ENCODE data around the gene STK40. TPM values are rescaled to one million over a fixed set of nuclear protein-coding genes. Genes with fewer than 3 reads are reported as not detected.

STK40 gene, protein sequence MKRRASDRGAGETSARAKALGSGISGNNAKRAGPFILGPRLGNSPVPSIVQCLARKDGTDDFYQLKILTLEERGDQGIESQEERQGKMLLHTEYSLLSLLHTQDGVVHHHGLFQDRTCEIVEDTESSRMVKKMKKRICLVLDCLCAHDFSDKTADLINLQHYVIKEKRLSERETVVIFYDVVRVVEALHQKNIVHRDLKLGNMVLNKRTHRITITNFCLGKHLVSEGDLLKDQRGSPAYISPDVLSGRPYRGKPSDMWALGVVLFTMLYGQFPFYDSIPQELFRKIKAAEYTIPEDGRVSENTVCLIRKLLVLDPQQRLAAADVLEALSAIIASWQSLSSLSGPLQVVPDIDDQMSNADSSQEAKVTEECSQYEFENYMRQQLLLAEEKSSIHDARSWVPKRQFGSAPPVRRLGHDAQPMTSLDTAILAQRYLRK
- polyA plus RNA-seq (2012; ENCODE audit: low read depth, missing spikeins) = 19.9 TPM

DNA sequence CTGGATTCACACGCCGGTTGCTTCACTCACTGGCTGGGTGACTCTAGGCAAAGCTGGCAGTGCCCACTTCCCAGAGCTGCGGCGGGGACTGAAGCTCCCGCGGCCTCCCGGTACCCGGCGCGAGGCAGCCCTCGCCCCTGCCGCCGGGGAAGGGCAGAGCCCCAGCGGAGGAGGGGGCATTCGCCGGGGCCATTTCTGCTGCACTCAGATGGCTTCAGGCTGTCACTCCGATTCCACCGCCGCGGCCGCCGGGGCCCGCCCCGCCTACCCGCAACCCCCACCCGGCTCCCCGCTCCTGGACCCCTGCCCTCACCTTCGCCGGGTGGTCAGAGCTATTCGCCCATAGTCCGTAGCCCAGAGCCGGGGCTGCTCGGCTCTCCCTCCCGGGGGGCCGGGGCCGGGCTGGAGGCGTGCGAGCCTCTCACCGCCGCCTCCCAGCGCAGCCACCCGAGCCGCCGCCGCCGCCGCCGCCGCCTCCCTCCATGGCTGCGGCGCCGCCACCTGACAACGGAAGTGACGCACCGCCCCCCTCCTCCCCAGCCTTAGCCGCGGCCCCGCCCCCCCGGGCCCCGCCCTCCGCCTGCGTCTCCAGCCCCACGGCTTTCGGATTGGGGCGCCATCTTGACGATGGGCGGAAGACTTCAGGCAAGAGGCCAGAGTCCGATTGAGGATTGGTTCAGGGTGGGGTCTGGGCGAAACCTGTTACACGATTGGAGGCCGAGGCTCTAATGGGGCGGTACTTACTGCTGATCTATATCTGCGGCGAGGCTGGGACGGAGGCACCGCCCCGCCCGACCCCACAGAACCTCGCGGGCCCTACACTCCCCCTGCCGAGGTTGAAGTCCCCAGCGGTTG is at the start of gene STK40:
TSS of gene STK40 (minus strand) at position 515 of the 855 bp plus-strand sequence. CDS start 24,592 bp downstream, outside the sequence.
- FAIRE-seq = peak; percentile 40
- no peak for TF ChIP-seq POLR2AphosphoS5 (IDR thresholded peaks at IDR 0.05; ENCODE audit: low read depth, low read length)
- TF ChIP-seq TAF1 (IDR thresholded peaks at IDR 0.05; ENCODE audit: low read depth, low read length) = no peak
- TF ChIP-seq POLR2A (IDR thresholded peaks at IDR 0.05; ENCODE audit: low read depth, low read length) = no peak
- no peak for TF ChIP-seq SPI1 (IDR thresholded peaks at IDR 0.05; ENCODE audit: low read depth, low read length)
- TF ChIP-seq POU2F2 (IDR thresholded peaks at IDR 0.05; ENCODE audit: low read depth, low read length) = no peak
- no peak for TF ChIP-seq PAX5 (IDR thresholded peaks at IDR 0.05; ENCODE audit: insufficient read depth, low read length, severe bottlenecking)
- peak; percentile 90 for DNase-seq (ENCODE audit: insufficient read length, low spot score)

DNA sequence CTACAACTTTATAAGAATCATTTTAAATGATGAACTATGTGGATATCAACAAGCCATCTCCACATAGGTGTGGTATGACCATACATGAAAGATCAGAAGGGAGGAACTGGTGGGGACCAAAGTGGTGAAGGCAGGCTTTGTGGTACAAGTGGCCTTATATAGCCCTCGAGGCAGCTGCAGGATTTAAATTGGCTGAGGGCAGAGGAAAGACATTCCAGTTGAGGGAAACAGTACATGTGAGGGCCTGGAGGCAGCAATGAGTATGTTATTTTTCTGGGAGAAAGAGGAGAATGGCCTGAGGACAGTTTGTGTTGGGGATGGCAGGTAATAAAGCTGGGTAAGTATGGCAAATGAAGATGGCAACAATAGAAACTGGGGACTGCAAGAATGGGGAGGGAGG is 47.4 kb upstream of the STK40 start:
- FAIRE-seq (no peak), DNase-seq (ENCODE audit: insufficient read length, low spot score) (no peak)
- TF ChIP-seq SPI1 (IDR thresholded peaks at IDR 0.05; ENCODE audit: low read depth, low read length) = no peak
- TF ChIP-seq PAX5 (IDR thresholded peaks at IDR 0.05; ENCODE audit: insufficient read depth, low read length, severe bottlenecking) = no peak
- no peak for TF ChIP-seq TAF1 (IDR thresholded peaks at IDR 0.05; ENCODE audit: low read depth, low read length)
- no peak for TF ChIP-seq POLR2AphosphoS5 (IDR thresholded peaks at IDR 0.05; ENCODE audit: low read depth, low read length)
- TF ChIP-seq POU2F2 (IDR thresholded peaks at IDR 0.05; ENCODE audit: low read depth, low read length) = no peak
- no peak for TF ChIP-seq POLR2A (IDR thresholded peaks at IDR 0.05; ENCODE audit: low read depth, low read length)

DNA sequence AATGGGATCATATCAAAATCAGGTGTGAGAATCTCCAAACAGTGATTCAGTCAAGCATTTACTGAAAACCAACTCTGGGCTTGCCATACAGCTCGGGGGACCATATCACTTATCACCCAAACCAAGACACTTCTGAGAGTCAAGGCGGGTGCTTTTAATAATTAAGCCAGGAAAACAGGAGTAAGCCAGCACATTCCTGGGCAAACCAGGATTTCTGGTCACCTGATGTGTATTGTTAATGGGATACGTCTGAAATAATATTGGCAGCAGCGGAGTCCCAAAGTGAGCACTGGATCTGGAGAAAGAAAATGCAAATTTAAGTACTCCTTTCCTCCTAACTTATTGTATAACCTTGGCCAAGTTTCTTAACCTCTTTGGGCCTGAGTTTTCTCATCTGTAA is 46.9 kb upstream of the STK40 start:
- no peak for FAIRE-seq
- no peak for DNase-seq (ENCODE audit: insufficient read length, low spot score)
- TF ChIP-seq POLR2AphosphoS5 (IDR thresholded peaks at IDR 0.05; ENCODE audit: low read depth, low read length) = no peak
- TF ChIP-seq SPI1 (IDR thresholded peaks at IDR 0.05; ENCODE audit: low read depth, low read length) = no peak
- TF ChIP-seq TAF1 (IDR thresholded peaks at IDR 0.05; ENCODE audit: low read depth, low read length) = no peak
- no peak for TF ChIP-seq POU2F2 (IDR thresholded peaks at IDR 0.05; ENCODE audit: low read depth, low read length)
- TF ChIP-seq POLR2A (IDR thresholded peaks at IDR 0.05; ENCODE audit: low read depth, low read length) = no peak
- TF ChIP-seq PAX5 (IDR thresholded peaks at IDR 0.05; ENCODE audit: insufficient read depth, low read length, severe bottlenecking) = no peak

DNA sequence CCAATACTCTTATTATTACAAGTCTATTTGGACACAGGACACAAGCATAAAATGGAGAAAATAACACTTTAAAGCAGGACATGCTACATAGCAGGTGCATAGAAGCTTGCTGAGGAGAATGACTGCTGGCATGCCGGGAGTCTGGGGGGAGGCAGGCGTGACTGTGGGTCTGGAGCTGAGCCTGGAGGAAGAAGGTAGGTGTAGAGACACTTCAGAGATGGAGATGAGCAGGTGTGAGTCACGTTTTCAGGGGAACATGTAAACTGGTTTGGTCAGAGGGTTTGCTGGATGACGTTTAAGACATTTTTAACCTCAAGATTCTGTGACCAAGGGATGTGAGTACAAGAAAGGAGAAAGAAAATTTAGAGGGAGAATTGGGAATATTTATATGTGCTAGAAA is 40.1 kb upstream of the STK40 start:
- TF ChIP-seq SPI1 (IDR thresholded peaks at IDR 0.05; ENCODE audit: low read depth, low read length) (no peak), POLR2AphosphoS5 (IDR thresholded peaks at IDR 0.05; ENCODE audit: low read depth, low read length) (no peak), POLR2A (IDR thresholded peaks at IDR 0.05; ENCODE audit: low read depth, low read length) (no peak), POU2F2 (IDR thresholded peaks at IDR 0.05; ENCODE audit: low read depth, low read length) (no peak), TAF1 (IDR thresholded peaks at IDR 0.05; ENCODE audit: low read depth, low read length) (no peak), PAX5 (IDR thresholded peaks at IDR 0.05; ENCODE audit: insufficient read depth, low read length, severe bottlenecking) (no peak)
- FAIRE-seq = no peak
- no peak for DNase-seq (ENCODE audit: insufficient read length, low spot score)

DNA sequence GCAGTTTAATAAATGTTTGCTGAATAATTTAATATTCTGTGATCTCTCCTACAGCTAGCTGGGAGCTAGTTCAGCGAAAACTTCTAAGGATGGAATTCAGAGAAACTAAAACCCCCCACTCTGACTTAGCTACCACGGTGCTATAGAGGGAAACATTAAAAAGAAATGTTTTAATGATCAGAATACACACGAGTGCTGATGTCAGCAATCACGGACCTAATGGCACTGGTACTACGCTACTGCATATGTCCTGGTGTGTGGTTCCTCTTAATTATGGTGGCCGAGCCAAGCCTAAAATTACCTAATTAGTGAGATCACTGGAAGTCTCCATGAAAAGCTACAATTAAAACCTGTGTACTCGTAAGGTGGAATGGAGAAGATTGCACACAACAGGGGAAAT is 35.9 kb upstream of the STK40 start:
- FAIRE-seq (no peak), DNase-seq (ENCODE audit: insufficient read length, low spot score) (no peak)
- TF ChIP-seq TAF1 (IDR thresholded peaks at IDR 0.05; ENCODE audit: low read depth, low read length) (no peak), SPI1 (IDR thresholded peaks at IDR 0.05; ENCODE audit: low read depth, low read length) (no peak), POLR2A (IDR thresholded peaks at IDR 0.05; ENCODE audit: low read depth, low read length) (no peak), POU2F2 (IDR thresholded peaks at IDR 0.05; ENCODE audit: low read depth, low read length) (no peak), POLR2AphosphoS5 (IDR thresholded peaks at IDR 0.05; ENCODE audit: low read depth, low read length) (no peak), PAX5 (IDR thresholded peaks at IDR 0.05; ENCODE audit: insufficient read depth, low read length, severe bottlenecking) (no peak)

DNA sequence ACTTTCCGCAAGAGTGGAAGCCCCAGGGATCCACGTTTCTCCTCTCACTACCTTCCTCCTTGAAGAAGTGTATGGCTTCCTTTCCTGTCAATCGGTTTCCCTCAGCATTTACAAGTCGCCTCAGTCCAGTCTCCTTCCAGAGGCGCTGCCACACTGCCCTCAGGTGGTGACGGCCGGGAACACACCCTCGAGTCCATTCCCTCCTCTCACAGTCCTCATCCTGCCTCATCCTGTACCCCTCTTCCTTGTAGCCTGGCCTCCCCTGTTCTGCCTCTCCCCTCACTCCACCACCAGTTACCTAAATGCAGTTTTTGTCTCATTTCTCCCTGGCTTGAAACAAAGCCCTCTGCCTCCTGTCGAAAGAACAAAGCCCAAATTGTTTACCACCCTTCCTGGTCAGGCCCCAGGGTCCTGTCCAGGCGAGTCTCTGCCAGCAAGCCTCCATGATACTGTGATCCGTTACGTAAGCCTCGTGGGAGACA is 35.2 kb upstream of the STK40 start:
- TF ChIP-seq TAF1 (IDR thresholded peaks at IDR 0.05; ENCODE audit: low read depth, low read length) = no peak
- TF ChIP-seq POU2F2 (IDR thresholded peaks at IDR 0.05; ENCODE audit: low read depth, low read length) = no peak
- 0 out of 2 replicates have a peak, but pooled peaks have one; percentile 9 for TF ChIP-seq SPI1 (IDR thresholded peaks at IDR 0.05; ENCODE audit: low read depth, low read length)
- no peak for TF ChIP-seq POLR2AphosphoS5 (IDR thresholded peaks at IDR 0.05; ENCODE audit: low read depth, low read length)
- TF ChIP-seq PAX5 (IDR thresholded peaks at IDR 0.05; ENCODE audit: insufficient read depth, low read length, severe bottlenecking) = no peak
- DNase-seq (ENCODE audit: insufficient read length, low spot score) (peak; percentile 48), FAIRE-seq (peak; percentile 99)

DNA sequence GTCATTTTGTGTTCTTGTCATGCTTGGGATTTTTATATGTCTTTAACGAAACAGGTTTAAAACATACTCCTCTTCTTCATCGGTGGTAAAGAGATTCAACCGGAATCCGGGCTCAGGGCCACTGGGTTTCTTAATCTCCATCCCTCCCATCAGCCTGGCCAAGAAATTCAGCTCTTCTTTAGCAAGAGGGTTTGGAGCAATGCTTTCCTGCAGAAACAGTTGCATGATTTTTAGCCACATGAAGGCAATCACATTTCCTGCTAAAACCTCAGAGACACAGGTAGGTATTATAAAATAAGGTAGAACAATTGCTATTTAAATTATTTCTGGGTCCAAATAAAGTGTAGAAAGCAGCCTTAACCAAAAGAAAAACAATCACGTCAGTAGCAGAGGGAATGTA is 34.7 kb upstream of the STK40 start:
- TF ChIP-seq SPI1 (IDR thresholded peaks at IDR 0.05; ENCODE audit: low read depth, low read length) (no peak), PAX5 (IDR thresholded peaks at IDR 0.05; ENCODE audit: insufficient read depth, low read length, severe bottlenecking) (no peak)
- FAIRE-seq = no peak
- no peak for DNase-seq (ENCODE audit: insufficient read length, low spot score)

DNA sequence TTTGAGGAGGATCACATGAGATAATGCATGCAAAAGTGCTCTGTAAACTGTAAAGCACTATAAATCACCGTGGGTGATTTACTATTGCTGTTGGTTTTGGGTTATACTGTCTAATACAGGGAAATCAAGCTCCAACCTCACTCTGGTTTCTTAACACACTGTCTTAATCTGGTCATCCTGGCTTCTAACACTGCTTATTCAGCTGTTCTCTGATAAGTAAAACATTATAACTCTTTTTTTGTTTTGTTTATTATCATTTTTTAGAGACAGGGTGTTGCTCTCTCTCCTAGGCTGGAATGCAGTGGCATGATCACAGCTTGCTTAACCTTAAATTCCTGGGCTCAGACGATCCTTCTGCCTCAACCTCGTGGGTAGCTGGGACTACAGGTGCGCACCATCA is 33.8 kb upstream of the STK40 start:
- FAIRE-seq = no peak
- TF ChIP-seq TAF1 (IDR thresholded peaks at IDR 0.05; ENCODE audit: low read depth, low read length) (no peak), PAX5 (IDR thresholded peaks at IDR 0.05; ENCODE audit: insufficient read depth, low read length, severe bottlenecking) (no peak), POLR2AphosphoS5 (IDR thresholded peaks at IDR 0.05; ENCODE audit: low read depth, low read length) (no peak), POLR2A (IDR thresholded peaks at IDR 0.05; ENCODE audit: low read depth, low read length) (no peak), SPI1 (IDR thresholded peaks at IDR 0.05; ENCODE audit: low read depth, low read length) (no peak), POU2F2 (IDR thresholded peaks at IDR 0.05; ENCODE audit: low read depth, low read length) (no peak)
- DNase-seq (ENCODE audit: insufficient read length, low spot score) = no peak

DNA sequence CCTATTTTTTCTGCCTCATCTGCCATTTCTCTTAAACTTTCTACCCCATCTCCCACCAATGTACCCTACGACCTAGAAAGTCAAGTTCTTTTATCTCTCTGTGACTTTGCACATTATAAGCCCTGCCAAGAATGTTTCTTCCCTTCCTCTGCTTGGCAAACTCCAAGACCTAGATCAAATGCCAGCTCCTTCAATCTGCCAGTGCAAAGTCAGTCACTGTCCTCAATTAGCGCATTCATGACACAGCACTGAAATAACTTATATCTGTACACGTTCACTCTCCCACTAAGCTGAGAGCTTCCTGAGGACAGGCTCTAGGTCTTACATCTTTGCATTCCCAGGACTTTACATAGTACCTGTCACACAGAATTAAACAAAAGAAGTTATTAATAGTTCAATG is 33.4 kb upstream of the STK40 start:
- FAIRE-seq (no peak), DNase-seq (ENCODE audit: insufficient read length, low spot score) (no peak)
- TF ChIP-seq POLR2AphosphoS5 (IDR thresholded peaks at IDR 0.05; ENCODE audit: low read depth, low read length) (no peak), SPI1 (IDR thresholded peaks at IDR 0.05; ENCODE audit: low read depth, low read length) (no peak), TAF1 (IDR thresholded peaks at IDR 0.05; ENCODE audit: low read depth, low read length) (no peak)

Data from GM12891 (cell line).